Mammary epithelial cell (primary cell): ENCODE measurements around the gene PBX1.

Experiments used
- CTCF ChIP-seq, 2 donors: IDR thresholded peaks in 1 of 2; conservative IDR thresholded peaks in 1 of 2; 2 replicates each; pipeline ENCODE4 v1.5.1; 2011 to 2012; ENCODE audit warnings: inconsistent platforms in 2 of 2, low read length in 2 of 2, mild to moderate bottlenecking in 2 of 2, control low read depth in 1 of 2, low read depth in 1 of 2; ENCODE audit not compliant: insufficient read depth in 1 of 2; ENCODE audit errors: extremely low read depth in 1 of 2
- EZH2 ChIP-seq: IDR thresholded peaks from 2 replicates; pipeline ENCODE4 v1.6.1; 2012; ENCODE audit warnings: low read length, inconsistent platforms, borderline replicate concordance

GRCh38 chr1:164708596-164708995 is 149.6 kb downstream of the PBX1 start:
- TF ChIP-seq CTCF (conservative IDR thresholded peaks at IDR 0.05 in 1 of 2, IDR thresholded peaks at IDR 0.05 in 1 of 2; ENCODE audit: extremely low read depth in 1 of 2, insufficient read depth in 1 of 2, low read depth in 1 of 2, low read length in 2 of 2): no peak
- no peak for TF ChIP-seq EZH2
